ENCODE data around the gene ZBTB5. TPM values are rescaled to one million over a fixed set of nuclear protein-coding genes. Genes with fewer than 3 reads are reported as not detected.

The ZBTB5 gene
- total and polyA plus RNA-seq, 9 of the 15 experiments (the other 6 are each of a cell fraction or from before 2014, with no cell fraction given): 2.3 to 43.2 (median 15.5) TPM

DNA sequence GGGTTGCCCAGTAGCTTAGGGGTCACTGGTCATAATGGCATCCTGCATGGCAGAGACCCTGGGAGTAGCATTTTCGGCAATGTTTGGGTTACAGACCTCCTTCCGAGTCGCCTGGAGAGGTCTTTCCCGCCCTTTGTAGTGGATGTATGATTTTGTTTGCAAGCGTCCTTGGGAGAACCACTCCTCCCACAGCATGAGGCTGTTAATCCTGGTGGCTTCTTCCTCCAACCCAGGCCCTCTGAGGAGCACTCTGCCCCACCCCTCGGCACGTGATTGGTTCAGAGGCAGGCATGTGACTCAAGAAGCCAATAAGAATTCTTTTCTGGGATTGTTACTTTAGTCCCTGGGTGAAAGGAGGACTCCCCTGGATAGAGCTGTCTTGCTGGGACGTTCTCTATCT is 73.0 kb downstream of the ZBTB5 start:
- intact Hi-C loops (cut with micrococcal nuclease): loop anchor here (5.0 to 10.0 kb wide), 2 partner anchors 267 to 395 kb away; partner anchors contain the start of gene ZCCHC7
- peak; percentile 86 for ATAC-seq
- CTCF ChIA-PET (ENCODE audit: low intra/inter-chr PET ratio): no interaction called here
- POLR2A ChIA-PET: interaction anchor here (0.5 to 0.7 kb wide), 2 partner anchors 100 to 125 kb away, joined by 3 to 4 read pairs; no protein-coding TSS in a partner anchor
- H2AFZ ChIP-seq (ENCODE audit: low read depth, low read length): peak overlapping the region; percentile 65
- H3K27ac ChIP-seq (ENCODE audit: extremely low read depth, low read depth, low read length): no peak overlapping the region
- H3K9ac ChIP-seq (ENCODE audit: insufficient read depth in 1 of 2, low read depth in 2 of 2, low read length in 2 of 2): no peak overlapping the region
- no peaks in the 10 kb centered on the region for H3K9me3 ChIP-seq (replicated peaks; ENCODE audit: control insufficient read depth, insufficient read depth, low read depth, low read length)
- no peaks in the 10 kb centered on the region for H4K20me1 ChIP-seq (replicated peaks; ENCODE audit: control insufficient read depth, insufficient read depth, low read length)
- no peaks in the 10 kb centered on the region for H3K79me2 ChIP-seq (ENCODE audit: control insufficient read depth, insufficient read depth, low read length)
- H3K9me1 ChIP-seq (ENCODE audit: control insufficient read depth, insufficient read depth, low read length): no peaks in the 10 kb centered on the region
- H3K27me3 ChIP-seq (ENCODE audit: control insufficient read depth in 2 of 2, insufficient read depth in 2 of 2, low read length in 2 of 2): 0 out of 5 replicates have a peak, but pooled peaks cover 0 to 4% of the 10 kb centered on the region in 2 experiments
- FAIRE-seq: peak; percentile 71
- BruUV-seq (replicated peaks): no TSS peak
- H3K4me2 ChIP-seq (ENCODE audit: insufficient read depth, low read length): no peak overlapping the region
- 37% methylated on average over 8 of the region's 8 CpGs for WGBS (ENCODE audit: insufficient coverage, low coverage, missing lambda C conversion rate)
- in situ Hi-C loops (cut with MboI): no loop called here
- peaks cover 8 to 11% of the 10 kb centered on the region in 2 experiments; a peak in 2 of 5 replicates for H3K4me1 ChIP-seq (replicated peaks in 1 of 2; ENCODE audit: control insufficient read depth in 2 of 2, insufficient read depth in 2 of 2, low read length in 2 of 2)
- H3K4me3 ChIP-seq: no peak overlapping the region
- H3K36me3 ChIP-seq (ENCODE audit: control insufficient read depth, insufficient read depth, low read length): no peaks in the 10 kb centered on the region
- DNase-seq (ENCODE audit: extremely low read depth in 1 of 4, low spot score in 3 of 4): peak; percentile 44 to 68 (median 66)
- peak; percentile 52 for TF ChIP-seq BHLHE40 (IDR thresholded peaks at IDR 0.05; ENCODE audit: low read length)
- no peak for TF ChIP-seq SMARCE1 (IDR thresholded peaks at IDR 0.05)
- TF ChIP-seq RB1 (IDR thresholded peaks at IDR 0.05; ENCODE audit: low read depth): no peak
- no peak for TF ChIP-seq ARID3B (CRISPR knock-in tag; IDR thresholded peaks at IDR 0.05; ENCODE audit: borderline replicate concordance)
- no peak for TF ChIP-seq MYNN (IDR thresholded peaks at IDR 0.05)
- no peak for TF ChIP-seq MYNN (CRISPR knock-in tag; IDR thresholded peaks at IDR 0.05)
- TF ChIP-seq ESRRA (IDR thresholded peaks at IDR 0.05; ENCODE audit: borderline replicate concordance, low read depth): no peak
- TF ChIP-seq ZNF384 (IDR thresholded peaks at IDR 0.05; ENCODE audit: low read depth, low read length): no peak
- no peak for TF ChIP-seq SNRNP70 (optimal IDR thresholded peaks at IDR 0.05; ENCODE audit: low read depth, low read length)
- TF ChIP-seq ZNF146 (CRISPR knock-in tag; IDR thresholded peaks at IDR 0.05; ENCODE audit: unreplicated experiment): no peak
- TF ChIP-seq TSC22D4 (tag; IDR thresholded peaks at IDR 0.05): no peak
- no peak for TF ChIP-seq POLR3G (IDR thresholded peaks at IDR 0.05; ENCODE audit: extremely low read depth, insufficient read length, insufficient replicate concordance)
- TF ChIP-seq ZNF124 (CRISPR knock-in tag; IDR thresholded peaks at IDR 0.05): no peak
- TF ChIP-seq SMAD1 (IDR thresholded peaks at IDR 0.05; ENCODE audit: low read depth, low read length, partially characterized antibody): no peak
- no peak for TF ChIP-seq LCOR (CRISPR knock-in tag; IDR thresholded peaks at IDR 0.05)
- no peak for TF ChIP-seq HSF4 (CRISPR knock-in tag; IDR thresholded peaks at IDR 0.05; ENCODE audit: borderline replicate concordance)
- TF ChIP-seq ZNF263 (CRISPR knock-in tag; IDR thresholded peaks at IDR 0.05; ENCODE audit: borderline replicate concordance): peak; percentile 82
- no peak for TF ChIP-seq HMBOX1 (IDR thresholded peaks at IDR 0.05)
- TF ChIP-seq JUN (IDR thresholded peaks at IDR 0.05; ENCODE audit: borderline replicate concordance, low read depth, low read length): no peak
- no peak for TF ChIP-seq JUN (CRISPR knock-in tag; IDR thresholded peaks at IDR 0.05; ENCODE audit: borderline replicate concordance)
- TF ChIP-seq HMGN3 (IDR thresholded peaks at IDR 0.05; ENCODE audit: borderline replicate concordance, extremely low read depth, insufficient read length, low read depth, low read length): no peak
- no peak for TF ChIP-seq ZNF212 (CRISPR knock-in tag; IDR thresholded peaks at IDR 0.05)
- no peak for TF ChIP-seq MAZ (CRISPR knock-in tag; conservative IDR thresholded peaks at IDR 0.05 in 1 of 2, IDR thresholded peaks at IDR 0.05 in 1 of 2)
- no peak for TF ChIP-seq DACH1 (IDR thresholded peaks at IDR 0.05; ENCODE audit: partially characterized antibody)

All from K562 (cell line).